HepG2 (cell line): Measurements from ENCODE around the gene GLTPD2. TPM values are rescaled to one million over a fixed set of nuclear protein-coding genes. Genes with fewer than 3 reads are reported as not detected.
A peak's percentile ranks its signal among the peaks of the same experiment; 100 is the strongest.

ENCODE experiments used
- AHDC1 ChIP-seq: sonication (generic); formaldehyde crosslinking; IDR thresholded peaks from 2 replicates; pipeline ENCODE4 v1.5.1; 2020; ENCODE audit warnings: mild to moderate bottlenecking, missing genetic modification reagents, borderline replicate concordance
- CBFB ChIP-seq: sonication (generic); formaldehyde crosslinking; IDR thresholded peaks from 2 replicates; pipeline ENCODE4 v1.4.0; 2020; ENCODE audit warnings: missing genetic modification reagents
- DNMT3B ChIP-seq: conservative IDR thresholded peaks from 2 replicates; pipeline ENCODE4 v1.6.1; 2016; ENCODE audit warnings: missing biosample characterization, control low read depth
- DR1 ChIP-seq: sonication (generic); formaldehyde crosslinking; IDR thresholded peaks from 2 replicates; pipeline ENCODE4 v1.8.0; 2021; ENCODE audit warnings: mild to moderate bottlenecking, missing genetic modification reagents, inconsistent platforms
- HOXA9 ChIP-seq: sonication (generic); formaldehyde crosslinking; IDR thresholded peaks from 2 replicates; pipeline ENCODE4 v1.8.1; 2022; ENCODE audit warnings: missing genetic modification reagents, mild to moderate bottlenecking, moderate library complexity, borderline replicate concordance
- NR0B2 ChIP-seq: sonication (generic); formaldehyde crosslinking; IDR thresholded peaks from 2 replicates; pipeline ENCODE4 v1.4.0; 2020; ENCODE audit warnings: mild to moderate bottlenecking, missing genetic modification reagents
- SMARCC2 ChIP-seq: fragments of 450-650 bp; IDR thresholded peaks from 2 replicates; pipeline ENCODE4 v1.6.1; 2017; ENCODE audit warnings: antibody characterized with exemption, mild to moderate bottlenecking
- TIGD3 ChIP-seq: sonication (generic); formaldehyde crosslinking; IDR thresholded peaks from 2 replicates; pipeline ENCODE4 v1.5.1; 2020; ENCODE audit warnings: mild to moderate bottlenecking, missing genetic modification reagents, borderline replicate concordance
- TRIM22 ChIP-seq: fragments of 450-650 bp; IDR thresholded peaks from 2 replicates; pipeline ENCODE4 v1.6.1; 2017
- TRIM24 ChIP-seq: sonication (generic); formaldehyde crosslinking; IDR thresholded peaks from 2 replicates; pipeline ENCODE4 v1.8.0; 2022; ENCODE audit warnings: mild to moderate bottlenecking, missing genetic modification reagents
- ZBTB44 ChIP-seq: sonication (generic); formaldehyde crosslinking; IDR thresholded peaks from 2 replicates; pipeline ENCODE4 v1.4.0; 2020; ENCODE audit warnings: missing genetic modification reagents
- ZKSCAN8 ChIP-seq: IDR thresholded peaks from 2 replicates; pipeline ENCODE4 v1.6.1; 2016; ENCODE audit warnings: borderline replicate concordance, missing genetic modification reagents, missing compliant biosample characterization
- ZNF329 ChIP-seq: sonication (generic); formaldehyde crosslinking; IDR thresholded peaks from 2 replicates; pipeline ENCODE4 v1.9.0; 2021; ENCODE audit warnings: low read depth, mild to moderate bottlenecking, missing genetic modification reagents
- ZNF598 ChIP-seq: sonication (generic); formaldehyde crosslinking; IDR thresholded peaks from 2 replicates; pipeline ENCODE4 v1.5.1; 2020; ENCODE audit warnings: mild to moderate bottlenecking, missing genetic modification reagents, borderline replicate concordance
- polyA plus RNA-seq, 8 experiments: library from polyadenylated mRNA; depleted of rRNA in 3 of 8; stranded (reverse) in 7 of 8; unstranded in 1 of 8; fragments of >200 nt; fragmentation: Illumina TruSeq in 4 of 8; extraction: Trizol in 4 of 8; gene quantifications; 2 replicates each; pipeline versions ENCODE4 v1.2.1 to v1.2.3, GENCODE V29; 2011 to 2016; ENCODE audit warnings: low read depth in 4 of 8, missing spikeins in 1 of 8, mixed read lengths in 1 of 8; ENCODE audit not compliant: insufficient read depth in 1 of 8
- total RNA-seq, 5 experiments: library from RNA; depleted of rRNA; stranded (reverse); fragments of >200 nt; fragmentation: Illumina TruSeq; extraction: Trizol; gene quantifications; 2 replicates each; pipeline ENCODE4 v1.2.3, GENCODE V29; 2016; ENCODE audit warnings: low read depth in 1 of 5
- TF ChIP-seq, protein P1 (sequence below): sonication (generic); formaldehyde crosslinking; IDR thresholded peaks from 2 replicates; pipeline ENCODE4 v1.8.0; 2022; ENCODE audit warnings: missing genetic modification reagents, low read depth, mild to moderate bottlenecking, borderline replicate concordance

Gene GLTPD2
- total and polyA plus RNA-seq, 2 of the 13 experiments (the other 11 are each of a cell fraction or from before 2014, with no cell fraction given) = 7.5 to 12.9 TPM

DNA sequence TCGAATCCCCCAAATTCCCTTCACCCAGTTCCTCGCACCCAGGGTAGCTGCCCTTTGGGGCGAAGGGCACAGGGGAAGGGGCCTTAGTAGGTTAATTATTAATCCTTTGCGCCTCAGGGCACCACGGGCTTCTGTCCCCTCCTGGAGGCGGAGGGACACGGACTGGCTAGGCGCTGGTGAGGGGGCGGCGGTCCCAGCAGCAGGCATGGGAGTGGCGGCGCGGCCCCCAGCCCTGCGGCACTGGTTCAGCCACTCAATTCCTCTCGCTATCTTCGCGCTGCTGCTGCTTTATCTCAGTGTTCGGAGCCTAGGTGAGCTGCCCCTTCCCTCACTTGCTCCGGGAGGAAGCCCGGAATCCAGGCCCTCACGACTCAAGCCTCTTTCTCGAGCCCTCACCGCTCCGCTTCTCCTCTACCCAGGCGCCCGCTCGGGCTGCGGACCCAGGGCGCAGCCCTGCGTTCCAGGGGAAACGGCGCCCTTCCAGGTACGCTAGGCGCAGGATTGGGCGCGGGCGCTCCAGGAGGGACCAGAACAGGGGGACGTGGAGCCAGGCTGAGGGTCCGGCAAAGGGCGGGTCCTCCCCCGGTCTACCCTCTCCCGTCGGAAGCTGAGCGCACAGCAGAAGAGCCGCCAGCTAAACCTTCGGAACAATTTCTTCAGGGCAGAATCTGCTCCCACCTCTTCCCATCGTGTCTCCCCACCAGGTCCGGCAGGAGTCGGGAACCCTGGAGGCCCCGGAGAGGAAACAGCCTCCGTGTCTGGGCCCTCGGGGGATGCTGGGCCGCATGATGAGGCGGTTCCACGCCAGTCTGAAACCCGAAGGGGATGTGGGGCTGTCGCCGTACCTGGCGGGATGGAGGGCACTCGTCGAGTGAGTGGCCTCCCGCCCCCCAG is at the start of gene GLTPD2 (continued):
- no peak for TF ChIP-seq TRIM22
- peak; percentile 67; the same call in 1 of the 2 replicates for TF ChIP-seq CBFB (CRISPR knock-in tag)
- TF ChIP-seq AHDC1 (CRISPR knock-in tag) = no peak; the same call in 1 of the 2 replicates
- TF ChIP-seq HOXA9 (CRISPR knock-in tag) = 0 out of 2 replicates have a peak, but pooled peaks have one; percentile 1
- TF ChIP-seq, protein P1, sequence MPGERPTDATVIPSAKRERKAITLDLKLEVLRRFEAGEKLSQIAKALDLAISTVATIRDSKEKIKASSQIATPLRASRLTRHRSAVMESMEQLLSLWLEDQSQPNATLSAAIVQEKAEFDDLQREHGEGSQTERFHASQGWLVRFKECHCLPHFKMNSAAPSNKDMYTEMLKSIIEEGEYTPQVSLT (CRISPR knock-in tag) = no peak; the same call in 1 of the 2 replicates
- TF ChIP-seq TRIM24 (CRISPR knock-in tag) = no peak
- TF ChIP-seq ZBTB44 = no peak; the same call in 1 of the 2 replicates
- TF ChIP-seq ZNF598 (CRISPR knock-in tag) = no peak
- TF ChIP-seq DR1 (CRISPR knock-in tag) = no peak
- TF ChIP-seq SMARCC2 = no peak
- no peak for TF ChIP-seq DNMT3B
- no peak for TF ChIP-seq NR0B2 (CRISPR knock-in tag)
- no peak; the same call in 1 of the 2 replicates for TF ChIP-seq ZNF329
- TF ChIP-seq ZKSCAN8 = 0 out of 2 replicates have a peak, but pooled peaks have one; percentile 22
- no peak; the same call in 1 of the 2 replicates for TF ChIP-seq TIGD3 (CRISPR knock-in tag)
